H9 (cell line): ENCODE data around the gene VAPA. TPM values are rescaled to one million over a fixed set of nuclear protein-coding genes. Genes with fewer than 3 reads are reported as not detected.

Source experiments
- DNase-seq: peaks from one replicate; pipeline ENCODE4 v3.0.0-alpha.2; 2017
- H2AFZ ChIP-seq: one replicate; pipeline ENCODE4 v1.6.1; 2013; ENCODE audit warnings: mild to moderate bottlenecking, low read length, control low read depth, moderate library complexity
- H2AK5ac ChIP-seq: 2 replicates; pipeline ENCODE4 v1.6.1; 2013; ENCODE audit warnings: low read length, control low read depth, mixed read lengths; ENCODE audit not compliant: insufficient read length
- H2BK120ac ChIP-seq: one replicate; pipeline ENCODE4 v1.6.1; 2013; ENCODE audit warnings: low read depth, mild to moderate bottlenecking, low read length, control low read depth, inconsistent platforms; ENCODE audit not compliant: poor library complexity, severe bottlenecking
- H2BK12ac ChIP-seq: 2 replicates; pipeline ENCODE4 v1.6.1; 2013; ENCODE audit warnings: low read length, control low read depth, mixed read lengths, low read depth; ENCODE audit not compliant: insufficient read length
- H2BK15ac ChIP-seq: 2 replicates; pipeline ENCODE4 v1.6.1; 2013; ENCODE audit warnings: low read depth, low read length, control low read depth
- H2BK20ac ChIP-seq: one replicate; pipeline ENCODE4 v1.6.1; 2013; ENCODE audit warnings: low read depth, mild to moderate bottlenecking, low read length, control low read depth, inconsistent platforms; ENCODE audit not compliant: poor library complexity, severe bottlenecking
- H2BK5ac ChIP-seq: 2 replicates; pipeline ENCODE4 v1.6.1; 2013; ENCODE audit warnings: low read length, control low read depth, mixed read lengths; ENCODE audit not compliant: insufficient read length
- H3K14ac ChIP-seq: 2 replicates; pipeline ENCODE4 v1.6.1; 2013; ENCODE audit warnings: low read length, control low read depth; ENCODE audit not compliant: insufficient read depth
- H3K18ac ChIP-seq: 2 replicates; pipeline ENCODE4 v1.6.1; 2013; ENCODE audit warnings: low read depth, mild to moderate bottlenecking, mixed read lengths, low read length, control low read depth; ENCODE audit not compliant: insufficient read length
- H3K23ac ChIP-seq: 2 replicates; pipeline ENCODE4 v1.6.1; 2013; ENCODE audit warnings: low read length, control low read depth, mixed read lengths, low read depth; ENCODE audit not compliant: insufficient read length
- H3K23me2 ChIP-seq: 2 replicates; pipeline ENCODE4 v1.6.1; 2013; ENCODE audit warnings: low read depth, mild to moderate bottlenecking, mixed read lengths, low read length, control low read depth; ENCODE audit not compliant: insufficient read length, poor library complexity, severe bottlenecking
- H3K27ac ChIP-seq: 2 replicates; pipeline ENCODE4 v1.5.1; 2013; ENCODE audit warnings: low read length, control low read depth, mixed read lengths, low read depth; ENCODE audit not compliant: insufficient read length
- H3K27me3 ChIP-seq: 2 replicates; pipeline ENCODE4 v1.6.1; 2013; ENCODE audit warnings: low read length, control low read depth, inconsistent platforms; ENCODE audit not compliant: insufficient read depth
- H3K4ac ChIP-seq: 2 replicates; pipeline ENCODE4 v1.6.1; 2013; ENCODE audit warnings: low read depth, mild to moderate bottlenecking, control low read depth, inconsistent platforms, low read length, moderate library complexity
- H3K4me1 ChIP-seq: 2 replicates; pipeline ENCODE4 v1.6.1; 2013; ENCODE audit warnings: low read length, control low read depth, inconsistent platforms; ENCODE audit not compliant: insufficient read depth
- H3K4me2 ChIP-seq: 2 replicates; pipeline ENCODE4 v1.6.1; 2013; ENCODE audit warnings: low read length, control low read depth, mixed read lengths; ENCODE audit not compliant: insufficient read length, insufficient read depth
- H3K56ac ChIP-seq: 2 replicates; pipeline ENCODE4 v1.6.1; 2013; ENCODE audit warnings: low read depth, mild to moderate bottlenecking, mixed read lengths, low read length, control low read depth; ENCODE audit not compliant: insufficient read length
- H3K79me1 ChIP-seq: 2 replicates; pipeline ENCODE4 v1.6.1; 2013; ENCODE audit warnings: low read depth, mild to moderate bottlenecking, moderate library complexity, low read length, control low read depth, inconsistent platforms; ENCODE audit not compliant: insufficient read depth, poor library complexity, severe bottlenecking
- H3K79me2 ChIP-seq: 2 replicates; pipeline ENCODE4 v1.6.1; 2013; ENCODE audit warnings: low read length, control low read depth, inconsistent platforms; ENCODE audit not compliant: insufficient read depth
- H3K9ac ChIP-seq: 2 replicates; pipeline ENCODE4 v1.6.1; 2013; ENCODE audit warnings: low read length, control low read depth, mixed read lengths; ENCODE audit not compliant: insufficient read length; ENCODE audit errors: extremely low read depth
- H3K9me3 ChIP-seq: one replicate; pipeline ENCODE4 v1.6.1; 2013; ENCODE audit warnings: low read depth, low read length, inconsistent platforms; ENCODE audit not compliant: control insufficient read depth
- H3T11ph ChIP-seq: one replicate; pipeline ENCODE4 v1.6.1; 2013; ENCODE audit warnings: mild to moderate bottlenecking, low read length, control low read depth, inconsistent platforms
- H4K20me1 ChIP-seq: one replicate; pipeline ENCODE4 v1.6.1; 2013; ENCODE audit not compliant: control insufficient read depth, insufficient read length, insufficient read depth
- H4K5ac ChIP-seq: 2 replicates; pipeline ENCODE4 v1.6.1; 2013; ENCODE audit warnings: low read depth, mild to moderate bottlenecking, mixed read lengths, low read length, control low read depth; ENCODE audit not compliant: insufficient read length
- H4K8ac ChIP-seq: replicated peaks from 2 replicates; pipeline ENCODE4 v1.6.1; 2013; ENCODE audit warnings: low read length, control low read depth, mixed read lengths, low read depth; ENCODE audit not compliant: insufficient read length
- H4K91ac ChIP-seq: 2 replicates; pipeline ENCODE4 v1.6.1; 2013; ENCODE audit warnings: low read depth, mild to moderate bottlenecking, moderate library complexity, mixed read lengths, low read length, control low read depth; ENCODE audit not compliant: insufficient read length
- H3K27ac Mint-ChIP-seq, 3 experiments: 2 replicates in 2 of 3; 3 replicates in 1 of 3; pipeline ENCODE4 v1.8.0; 2020 to 2021; ENCODE audit warnings: mixed read lengths in 3 of 3, mild to moderate bottlenecking in 1 of 3, moderate library complexity in 1 of 3
- H3K27me3 Mint-ChIP-seq: 2 replicates; pipeline ENCODE4 v1.8.0; 2021; ENCODE audit warnings: low read depth, mild to moderate bottlenecking, moderate library complexity, mixed read lengths
- H3K36me3 Mint-ChIP-seq, 3 experiments: 2 replicates in 2 of 3; 3 replicates in 1 of 3; pipeline ENCODE4 v1.8.0; 2020 to 2021; ENCODE audit warnings: low read depth in 3 of 3, mixed read lengths in 3 of 3; ENCODE audit not compliant: insufficient read depth in 1 of 3
- H3K4me1 Mint-ChIP-seq, 2 experiments: 2 replicates each; pipeline ENCODE4 v1.8.0; 2020; ENCODE audit warnings: mixed read lengths in 2 of 2
- H3K4me3 Mint-ChIP-seq, 2 experiments: 2 replicates in 1 of 2; 3 replicates in 1 of 2; pipeline ENCODE4 v1.8.0; 2020 to 2021; ENCODE audit warnings: mild to moderate bottlenecking in 2 of 2, mixed read lengths in 2 of 2, moderate library complexity in 1 of 2
- H3K9me3 Mint-ChIP-seq, 2 experiments: 2 replicates in 1 of 2; 3 replicates in 1 of 2; pipeline ENCODE4 v1.8.0; 2020; ENCODE audit warnings: mild to moderate bottlenecking in 2 of 2, mixed read lengths in 2 of 2, moderate library complexity in 1 of 2
- CTCF ChIP-seq: fragments of 200-600 bp; sonication (generic); conservative IDR thresholded peaks from 3 replicates; pipeline ENCODE4 v1.8.0; 2021; ENCODE audit warnings: antibody characterized with exemption, mild to moderate bottlenecking
- WGBS: extraction: QIAGEN DNeasy Blood & Tissue Kit; methylation state at CpG from one replicate; pipeline ENCODE4 v1.1.7; 2013; ENCODE audit warnings: missing lambda C conversion rate, low lambda C conversion rate, mixed read lengths; ENCODE audit not compliant: insufficient read length; ENCODE audit errors: extremely low coverage; 5-methylcytosine and 5-hydroxymethylcytosine counted together
- total RNA-seq: library from RNA; stranded (reverse); gene quantifications from 2 replicates; pipeline ENCODE4 v1.2.1, GENCODE V29; 2021

VAPA gene
- total RNA-seq, 1 experiment from 2014 or later, result 141 TPM

- no peak overlapping the region for H3K18ac ChIP-seq
- no peaks in the 10 kb centered on the region for H4K20me1 ChIP-seq
- Mint-ChIP-seq H3K36me3 (no peaks in the 10 kb centered on the region), H3K4me1 (peaks cover 12 to 21% of the 10 kb centered on the region in 2 experiments), H3K4me3 (no peak overlapping the region), H3K9me3 (no peaks in the 10 kb centered on the region), H3K27me3 (no peaks in the 10 kb centered on the region), H3K27ac (peak overlapping the region in 2 of 3 experiments; percentile 27 to 35; a peak in 4 of 7 replicates)
- H3K23me2 ChIP-seq, result no peaks in the 10 kb centered on the region
- no peak overlapping the region for H3K23ac ChIP-seq
- H3K79me2 ChIP-seq, result no peaks in the 10 kb centered on the region
- no peak overlapping the region for H3K4me2 ChIP-seq
- H3K56ac ChIP-seq, result no peak overlapping the region
- H2BK15ac ChIP-seq, result no peak overlapping the region
- no peak for DNase-seq
- H3K9ac ChIP-seq, result no peak overlapping the region
- H3K4me1 ChIP-seq, result peaks cover 4% of the 10 kb centered on the region; the same call in 1 of the 2 replicates
- H4K91ac ChIP-seq, result no peak overlapping the region
- H3K27me3 ChIP-seq, result no peaks in the 10 kb centered on the region
- H3K27ac ChIP-seq, result no peak overlapping the region
- no peak overlapping the region for H2BK120ac ChIP-seq
- H4K5ac ChIP-seq, result no peak overlapping the region
- no peak overlapping the region for H4K8ac ChIP-seq
- H2BK12ac ChIP-seq, result no peak overlapping the region
- H3K9me3 ChIP-seq, result no peaks in the 10 kb centered on the region
- no peak overlapping the region for H3K4ac ChIP-seq
- H3K79me1 ChIP-seq, result no peaks in the 10 kb centered on the region
- H2BK20ac ChIP-seq, result no peak overlapping the region
- TF ChIP-seq CTCF, result no peak
- H2BK5ac ChIP-seq, result no peak overlapping the region
- no peak overlapping the region for H3K14ac ChIP-seq
- H2AFZ ChIP-seq, result no peak overlapping the region
- H3T11ph ChIP-seq, result no peak overlapping the region
- no CpG with 5 or more reads among the region's 3 CpGs for WGBS
- no peak overlapping the region for H2AK5ac ChIP-seq
These were observed 47.2 kb downstream of the VAPA start for GRCh38 chr18:9961041-9961440.
